Measurements from ENCODE around the gene HAUS6. TPM values are rescaled to one million over a fixed set of nuclear protein-coding genes. Genes with fewer than 3 reads are reported as not detected.

The HAUS6 gene
- total and polyA plus RNA-seq, 2 of the 13 experiments (the other 11 are each of a cell fraction or from before 2014, with no cell fraction given) = 9.8 to 31.1 TPM

DNA sequence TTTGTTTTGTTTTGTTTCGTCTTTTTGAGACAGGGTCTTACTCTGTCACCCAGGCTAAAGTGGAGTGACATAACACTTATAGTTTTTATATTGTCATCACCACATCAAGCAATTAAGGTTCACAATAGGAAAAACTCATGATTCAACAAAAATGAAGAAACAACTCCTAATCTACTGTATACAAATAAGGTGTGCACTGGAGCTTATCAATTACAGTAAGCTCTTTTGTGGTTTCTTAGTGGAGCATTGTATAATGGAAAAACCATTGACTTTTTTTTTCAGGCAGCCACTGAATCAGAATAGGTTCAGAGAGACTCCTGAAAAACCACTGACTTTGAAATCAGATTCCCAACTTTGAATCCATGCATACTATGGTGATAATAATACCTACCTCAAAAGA, 35.4 kb upstream of the HAUS6 start:
- Histone ChIP-seq H2AFZ (ENCODE audit: low read length) (no peak overlapping the region), H3K36me3 (replicated peaks in 1 of 2; ENCODE audit: control insufficient read depth in 1 of 2, insufficient read depth in 2 of 2, low read length in 2 of 2) (no peaks in the 10 kb centered on the region), H3K4me1 (ENCODE audit: insufficient read depth, low read length) (peaks cover 58% of the 10 kb centered on the region), H3K9ac (ENCODE audit: insufficient read depth, low read depth, low read length) (no peak overlapping the region), H3K27ac (ENCODE audit: extremely low read length, insufficient read depth, low read length) (no peak overlapping the region), H3K79me2 (ENCODE audit: insufficient read depth, low read length) (no peaks in the 10 kb centered on the region), H4K20me1 (ENCODE audit: insufficient read depth, low read length) (no peaks in the 10 kb centered on the region), H3K27me3 (ENCODE audit: control insufficient read depth in 1 of 2, insufficient read depth in 2 of 2, low read length in 2 of 2) (no peaks in the 10 kb centered on the region), H3K4me3 (replicated peaks in 1 of 3; ENCODE audit: insufficient read depth in 1 of 3, low read depth in 2 of 3, low read length in 3 of 3) (no peak overlapping the region), H3K9me3 (ENCODE audit: low read length) (no peaks in the 10 kb centered on the region), H3K4me2 (ENCODE audit: low read depth, low read length) (no peak overlapping the region)
- TF ChIP-seq MAFK (conservative IDR thresholded peaks at IDR 0.05 in 1 of 2, IDR thresholded peaks at IDR 0.05 in 1 of 2; ENCODE audit: low read length in 2 of 2) (peak in 1 of 2 experiments; percentile 43; a peak in 1 of 4 replicates), ZKSCAN5 (CRISPR knock-in tag; IDR thresholded peaks at IDR 0.05) (no peak), ZNF12 (CRISPR knock-in tag; IDR thresholded peaks at IDR 0.05) (no peak)
- BruUV-seq (replicated peaks) = no TSS peak
- DNase-seq (ENCODE audit: low spot score) (no peak), ATAC-seq (no peak), FAIRE-seq (no peak)
- 98% methylated on average over 1 of the region's 1 CpG for WGBS (ENCODE audit: low lambda C conversion rate)
- POLR2A ChIA-PET = no interaction called here
- CTCF ChIA-PET (ENCODE audit: low intra/inter-chr PET ratio, low total read pairs) = no interaction called here
- in situ Hi-C loops (cut with HindIII; ENCODE audit: extremely low pct_ligation_motif_present, low pct_unique_long_range_greater_than_20kb) (no loop called here), intact Hi-C loops (cut with micrococcal nuclease; ENCODE audit: unreplicated experiment) (no loop called here)

DNA sequence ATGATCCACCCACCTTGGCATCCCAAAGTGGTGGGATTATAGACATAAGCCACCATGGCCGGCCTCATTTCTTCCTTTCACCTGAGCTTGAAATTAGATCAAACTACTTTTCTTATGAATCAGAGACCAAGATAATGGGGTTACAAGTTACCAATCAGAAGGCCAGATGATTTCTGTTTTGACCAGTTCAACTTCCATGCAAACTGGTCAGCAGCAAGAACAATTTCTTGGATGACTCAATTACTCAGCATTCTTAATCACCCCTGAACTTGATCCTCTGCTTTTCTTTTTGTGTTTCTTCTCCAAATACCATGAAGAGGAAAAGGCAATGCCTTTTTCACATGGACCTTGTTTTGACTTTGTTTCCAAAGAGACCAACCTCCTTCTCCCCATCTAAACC, 34.6 kb upstream of the HAUS6 start:
- no peak for DNase-seq (ENCODE audit: low spot score)
- in situ Hi-C loops (cut with HindIII; ENCODE audit: extremely low pct_ligation_motif_present, low pct_unique_long_range_greater_than_20kb) = no loop called here
- WGBS (ENCODE audit: low lambda C conversion rate) = 92% methylated on average over 1 of the region's 1 CpG

More for the DNA sequence above, 34.6 kb upstream of the HAUS6 start:
- H3K4me2 ChIP-seq (ENCODE audit: low read depth, low read length) = no peak overlapping the region
- peaks cover 53% of the 10 kb centered on the region for H3K4me1 ChIP-seq (ENCODE audit: insufficient read depth, low read length)
- no peak for ATAC-seq
- no peak for FAIRE-seq
- no peak overlapping the region for H3K4me3 ChIP-seq (replicated peaks in 1 of 3; ENCODE audit: insufficient read depth in 1 of 3, low read depth in 2 of 3, low read length in 3 of 3)
- H3K27me3 ChIP-seq (ENCODE audit: control insufficient read depth in 1 of 2, insufficient read depth in 2 of 2, low read length in 2 of 2) = no peaks in the 10 kb centered on the region
- ChIA-PET POLR2A (interaction anchor here (1.0 to 1.3 kb wide), 2 partner anchors 9 to 15 kb away, joined by 3 to 4 read pairs; no protein-coding TSS in a partner anchor), CTCF (ENCODE audit: low intra/inter-chr PET ratio, low total read pairs) (no interaction called here)
- H2AFZ ChIP-seq (ENCODE audit: low read length) = no peak overlapping the region
- intact Hi-C loops (cut with micrococcal nuclease; ENCODE audit: unreplicated experiment) = no loop called here
- TF ChIP-seq KMT2A (CRISPR knock-in tag; IDR thresholded peaks at IDR 0.05) (no peak), NONO (IDR thresholded peaks at IDR 0.05) (no peak), NONO (CRISPR knock-in tag; conservative IDR thresholded peaks at IDR 0.05) (no peak)
- no TSS peak for BruUV-seq (replicated peaks)
- H4K20me1 ChIP-seq (ENCODE audit: insufficient read depth, low read length) = no peaks in the 10 kb centered on the region
- no peaks in the 10 kb centered on the region for H3K79me2 ChIP-seq (ENCODE audit: insufficient read depth, low read length)
- H3K27ac ChIP-seq (ENCODE audit: extremely low read length, insufficient read depth, low read length) = no peak overlapping the region
- H3K9ac ChIP-seq (ENCODE audit: insufficient read depth, low read depth, low read length) = no peak overlapping the region
- H3K9me3 ChIP-seq (ENCODE audit: low read length) = no peaks in the 10 kb centered on the region
- no peaks in the 10 kb centered on the region for H3K36me3 ChIP-seq (replicated peaks in 1 of 2; ENCODE audit: control insufficient read depth in 1 of 2, insufficient read depth in 2 of 2, low read length in 2 of 2)

Measured in HepG2 (cell line).